CD8-positive, alpha-beta memory T cell (primary cell): Measurements from ENCODE around the gene SH3TC2. TPM values are rescaled to one million over a fixed set of nuclear protein-coding genes. Genes with fewer than 3 reads are reported as not detected.

Source experiments
- CTCF ChIA-PET: fragments of 350-600 bp; sonication (Branson Sonifier 250); formaldehyde crosslinking; loops from one replicate; lab custom pipeline; 2021; ENCODE audit warnings: antibody characterized with exemption; lab: Charles Lee
- POLR2A ChIA-PET: fragments of 350-600 bp; sonication (Branson Sonifier 250); formaldehyde crosslinking; loops from one replicate; lab custom pipeline; 2021; ENCODE audit warnings: antibody characterized with exemption; lab: Charles Lee
- DNase-seq, 5 donors: peaks; one replicate each; pipeline versions ENCODE4 v3.0.0 to v3.0.0-alpha.2; 2020 to 2022; ENCODE audit warnings: mixed read lengths in 1 of 5
- H3K27ac ChIP-seq: one replicate; pipeline ENCODE4 v1.7.0; 2013; ENCODE audit warnings: low read depth, mild to moderate bottlenecking, low read length, moderate library complexity
- H3K27me3 ChIP-seq: 2 replicates; pipeline ENCODE4 v1.7.0; 2013; ENCODE audit warnings: low read length, mild to moderate bottlenecking; ENCODE audit not compliant: insufficient read depth, poor library complexity, severe bottlenecking
- H3K36me3 ChIP-seq: 2 replicates; pipeline ENCODE4 v1.7.0; 2013; ENCODE audit warnings: mild to moderate bottlenecking, low read length, moderate library complexity; ENCODE audit not compliant: insufficient read depth
- H3K4me1 ChIP-seq: 2 replicates; pipeline ENCODE4 v1.7.0; 2013; ENCODE audit warnings: mild to moderate bottlenecking, low read length, moderate library complexity; ENCODE audit not compliant: insufficient read depth
- H3K4me3 ChIP-seq: 2 replicates; pipeline ENCODE4 v1.7.0; 2013; ENCODE audit warnings: mild to moderate bottlenecking, low read length
- H3K9me3 ChIP-seq: 2 replicates; pipeline ENCODE4 v1.7.0; 2013; ENCODE audit warnings: mild to moderate bottlenecking, low read length
- H3K27ac Mint-ChIP-seq, 8 donors: one replicate each; pipeline ENCODE4 v1.8.0; 2020 to 2021; ENCODE audit warnings: mixed read lengths in 8 of 8, mild to moderate bottlenecking in 6 of 8, inconsistent platforms in 3 of 8, moderate library complexity in 3 of 8
- H3K27me3 Mint-ChIP-seq, 2 donors: one replicate each; pipeline ENCODE4 v1.8.0; 2020 to 2021; ENCODE audit warnings: mixed read lengths in 2 of 2, mild to moderate bottlenecking in 1 of 2, moderate library complexity in 1 of 2
- H3K36me3 Mint-ChIP-seq, 3 donors: one replicate each; pipeline ENCODE4 v1.8.0; 2020 to 2021; ENCODE audit warnings: mixed read lengths in 3 of 3, inconsistent platforms in 1 of 3, mild to moderate bottlenecking in 1 of 3
- H3K4me1 Mint-ChIP-seq, 3 donors: one replicate each; pipeline ENCODE4 v1.8.0; 2020 to 2021; ENCODE audit warnings: mixed read lengths in 3 of 3, inconsistent platforms in 1 of 3, mild to moderate bottlenecking in 1 of 3
- H3K4me3 Mint-ChIP-seq, 7 donors: one replicate each; pipeline ENCODE4 v1.8.0; 2020 to 2021; ENCODE audit warnings: mixed read lengths in 7 of 7, mild to moderate bottlenecking in 6 of 7, moderate library complexity in 4 of 7, inconsistent platforms in 2 of 7
- H3K9me3 Mint-ChIP-seq, 5 donors: one replicate each; pipeline ENCODE4 v1.8.0; 2020 to 2022; ENCODE audit warnings: mixed read lengths in 5 of 5, mild to moderate bottlenecking in 3 of 5, moderate library complexity in 2 of 5, inconsistent platforms in 1 of 5
- polyA plus RNA-seq: library from polyadenylated mRNA; unstranded; fragments of 300-500 nt; fragmentation: Illumina TruSeq; gene quantifications from one replicate; pipeline ENCODE4 v1.2.3, GENCODE V29; 2021
- total RNA-seq, 2 experiments: library from RNA; stranded (reverse); gene quantifications; one replicate each; pipeline ENCODE4 v1.2.3, GENCODE V29; 2021

Gene SH3TC2
- total and polyA plus RNA-seq, 3 experiments from 2014 or later = not detected

GRCh38 chr5:148984345-148984744, 78.5 kb downstream of the SH3TC2 start:
- Mint-ChIP-seq H3K27me3 (peaks cover 7 to 25% of the 10 kb centered on the region in 2 donors), H3K9me3 (peaks cover 0 to 16% (median 3%) of the 10 kb centered on the region in 5 donors), H3K36me3 (peaks cover 0 to 20% (median 3%) of the 10 kb centered on the region in 3 donors), H3K27ac (no peak overlapping the region), H3K4me1 (no peaks in the 10 kb centered on the region), H3K4me3 (no peak overlapping the region)
- Histone ChIP-seq H3K36me3 (no peaks in the 10 kb centered on the region), H3K4me1 (no peaks in the 10 kb centered on the region), H3K9me3 (no peaks in the 10 kb centered on the region), H3K27ac (no peak overlapping the region), H3K4me3 (no peak overlapping the region), H3K27me3 (no peaks in the 10 kb centered on the region)
- POLR2A ChIA-PET = no interaction called here
- CTCF ChIA-PET = interaction anchor here (1.0 to 1.2 kb wide), 3 partner anchors 12 to 254 kb away, joined by 3 read pairs; no protein-coding TSS in a partner anchor
- no peak for DNase-seq

- peaks cover 6 to 17% of the 10 kb centered on the region in 2 donors for H3K27me3 Mint-ChIP-seq
- Histone ChIP-seq H3K36me3 (no peaks in the 10 kb centered on the region), H3K27ac (no peak overlapping the region), H3K9me3 (no peaks in the 10 kb centered on the region), H3K27me3 (no peaks in the 10 kb centered on the region), H3K4me3 (no peak overlapping the region), H3K4me1 (no peaks in the 10 kb centered on the region)
- no peak overlapping the region for H3K27ac Mint-ChIP-seq
- ChIA-PET POLR2A (no interaction called here), CTCF (interaction anchor here (1.1 to 1.5 kb wide), 2 partner anchors 15 to 24 kb away, joined by 4 to 6 read pairs; no protein-coding TSS in a partner anchor)
- DNase-seq = no peak
- H3K9me3 Mint-ChIP-seq = peaks cover 0 to 16% (median 3%) of the 10 kb centered on the region in 5 donors
- peaks cover 0 to 22% (median 2%) of the 10 kb centered on the region in 3 donors for H3K36me3 Mint-ChIP-seq
- H3K4me1 Mint-ChIP-seq = no peaks in the 10 kb centered on the region
- no peak overlapping the region for H3K4me3 Mint-ChIP-seq
Observed at GRCh38 chr5:148981353-148981752, 81.5 kb downstream of the SH3TC2 start.

GRCh38 chr5:148980731-148981130, 82.1 kb downstream of the SH3TC2 start:
- no peak overlapping the region for H3K27ac Mint-ChIP-seq
- no peaks in the 10 kb centered on the region for H3K4me1 Mint-ChIP-seq
- Histone ChIP-seq H3K36me3 (no peaks in the 10 kb centered on the region), H3K27me3 (no peaks in the 10 kb centered on the region), H3K27ac (no peak overlapping the region), H3K9me3 (no peaks in the 10 kb centered on the region), H3K4me1 (no peaks in the 10 kb centered on the region), H3K4me3 (no peak overlapping the region)
- no peak overlapping the region for H3K4me3 Mint-ChIP-seq
- peaks cover 0 to 16% (median 3%) of the 10 kb centered on the region in 5 donors for H3K9me3 Mint-ChIP-seq
- peaks cover 0 to 23% (median 2%) of the 10 kb centered on the region in 3 donors for H3K36me3 Mint-ChIP-seq
- peaks cover 6 to 13% of the 10 kb centered on the region in 2 donors for H3K27me3 Mint-ChIP-seq
- ChIA-PET POLR2A (no interaction called here), CTCF (interaction anchor here (1.1 to 1.5 kb wide), 2 partner anchors 15 to 23 kb away, joined by 4 to 6 read pairs; no protein-coding TSS in a partner anchor)
- DNase-seq = no peak

GRCh38 chr5:148979083-148979723, 83.7 kb downstream of the SH3TC2 start:
- peaks cover 0 to 11% (median 2%) of the 10 kb centered on the region in 5 donors for H3K9me3 Mint-ChIP-seq
- H3K27ac Mint-ChIP-seq = peak overlapping the region in 1 of 8 donors; percentile 80
- Histone ChIP-seq H3K9me3 (no peaks in the 10 kb centered on the region), H3K27ac (no peak overlapping the region), H3K27me3 (no peaks in the 10 kb centered on the region), H3K4me1 (no peaks in the 10 kb centered on the region), H3K36me3 (no peaks in the 10 kb centered on the region), H3K4me3 (no peak overlapping the region)
- no peak overlapping the region for H3K4me3 Mint-ChIP-seq
- CTCF ChIA-PET = interaction anchor here (1.1 to 2.1 kb wide), 2 partner anchors 20 to 235 kb away, joined by 3 to 5 read pairs; no protein-coding TSS in a partner anchor
- peaks cover 6 to 19% of the 10 kb centered on the region in 2 donors for H3K27me3 Mint-ChIP-seq
- no peaks in the 10 kb centered on the region for H3K4me1 Mint-ChIP-seq
- peaks cover 0 to 10% (median 0%) of the 10 kb centered on the region in 3 donors for H3K36me3 Mint-ChIP-seq
- POLR2A ChIA-PET = no interaction called here
- no peak for DNase-seq

- Histone ChIP-seq H3K4me3 (no peak overlapping the region), H3K4me1 (no peaks in the 10 kb centered on the region), H3K36me3 (no peaks in the 10 kb centered on the region), H3K27ac (no peak overlapping the region), H3K9me3 (no peaks in the 10 kb centered on the region), H3K27me3 (no peaks in the 10 kb centered on the region)
- H3K9me3 Mint-ChIP-seq = peaks cover 0 to 5% (median 0%) of the 10 kb centered on the region in 5 donors
- H3K27me3 Mint-ChIP-seq = peaks cover 6 to 18% of the 10 kb centered on the region in 2 donors
- POLR2A ChIA-PET = no interaction called here
- H3K4me1 Mint-ChIP-seq = no peaks in the 10 kb centered on the region
- peaks cover 0 to 6% (median 0%) of the 10 kb centered on the region in 3 donors for H3K36me3 Mint-ChIP-seq
- no peak overlapping the region for H3K4me3 Mint-ChIP-seq
- DNase-seq = no peak
- CTCF ChIA-PET = interaction anchor here (1.2 to 2.1 kb wide), 3 partner anchors 12 to 234 kb away, joined by 3 to 5 read pairs (median 4); no protein-coding TSS in a partner anchor
- peak overlapping the region in 1 of 8 donors; percentile 80 for H3K27ac Mint-ChIP-seq
Observed at GRCh38 chr5:148978370-148979082, 84.3 kb downstream of the SH3TC2 start.

GRCh38 chr5:148976569-148977381, 86.1 kb downstream of the SH3TC2 start:
- CTCF ChIA-PET = interaction anchor here (1.0 to 2.1 kb wide), 3 partner anchors 20 to 244 kb away, joined by 3 to 5 read pairs (median 4); no protein-coding TSS in a partner anchor
- Mint-ChIP-seq H3K9me3 (no peaks in the 10 kb centered on the region), H3K4me1 (no peaks in the 10 kb centered on the region), H3K4me3 (no peak overlapping the region), H3K36me3 (peaks cover 0 to 3% (median 0%) of the 10 kb centered on the region in 3 donors), H3K27ac (no peak overlapping the region), H3K27me3 (peaks cover 10 to 23% of the 10 kb centered on the region in 2 donors)
- no peaks in the 10 kb centered on the region for H3K27me3 ChIP-seq
- H3K36me3 ChIP-seq = no peaks in the 10 kb centered on the region
- no peak for DNase-seq
- H3K27ac ChIP-seq = no peak overlapping the region
- no peaks in the 10 kb centered on the region for H3K9me3 ChIP-seq
- POLR2A ChIA-PET = no interaction called here
- no peak overlapping the region for H3K4me3 ChIP-seq
- H3K4me1 ChIP-seq = no peaks in the 10 kb centered on the region

GRCh38 chr5:148974642-148975327, 88.1 kb downstream of the SH3TC2 start:
- no peak for DNase-seq
- no peaks in the 10 kb centered on the region for H3K4me1 Mint-ChIP-seq
- H3K27me3 ChIP-seq = no peaks in the 10 kb centered on the region
- no peaks in the 10 kb centered on the region for H3K9me3 Mint-ChIP-seq
- no peaks in the 10 kb centered on the region for H3K36me3 ChIP-seq
- H3K36me3 Mint-ChIP-seq = peaks cover 0 to 3% (median 0%) of the 10 kb centered on the region in 3 donors
- no peak overlapping the region for H3K4me3 Mint-ChIP-seq
- POLR2A ChIA-PET = no interaction called here
- no peaks in the 10 kb centered on the region for H3K9me3 ChIP-seq
- no peak overlapping the region for H3K27ac ChIP-seq
- no peaks in the 10 kb centered on the region for H3K4me1 ChIP-seq
- CTCF ChIA-PET = no interaction called here
- H3K27me3 Mint-ChIP-seq = peaks cover 6 to 23% of the 10 kb centered on the region in 2 donors
- H3K4me3 ChIP-seq = no peak overlapping the region
- H3K27ac Mint-ChIP-seq = no peak overlapping the region
